Caco-2 (cell line): ENCODE measurements around the gene PANX1. TPM values are rescaled to one million over a fixed set of nuclear protein-coding genes. Genes with fewer than 3 reads are reported as not detected.

ENCODE experiments used
- BruUV-seq: library from RNA; stranded (reverse); fragments of 400-500 nt; replicated peaks from 2 replicates; lab custom pipeline; 2021; lab: Mats Ljungman, UMichigan
- CTCF ChIA-PET: fragments of 300-600 bp; sonication (Branson Sonifier 250); formaldehyde crosslinking; loops from one replicate; lab custom pipeline; 2022; ENCODE audit warnings: antibody characterized with exemption; lab: Charles Lee
- POLR2A ChIA-PET: fragments of 300-600 bp; sonication (Branson Sonifier 250); formaldehyde crosslinking; loops from one replicate; lab custom pipeline; 2022; ENCODE audit warnings: antibody characterized with exemption; lab: Charles Lee
- DNase-seq, 2 experiments: peaks; one replicate each; pipeline versions ENCODE4 v3.0.0 to v3.0.0-alpha.2; 2020 to 2022
- H3K27me3 ChIP-seq: replicated peaks from 2 replicates; pipeline ENCODE4 v1.6.0; 2011; ENCODE audit warnings: low read length; ENCODE audit not compliant: control insufficient read depth, insufficient read depth
- H3K36me3 ChIP-seq: 2 replicates; pipeline ENCODE4 v1.5.1; 2011; ENCODE audit warnings: low read length; ENCODE audit not compliant: control insufficient read depth, insufficient read depth
- H3K4me1 ChIP-seq: fragments of 250-450 bp; sonication (Bioruptor Pico); 2 replicates; pipeline ENCODE4 v1.5.1; 2020; ENCODE audit warnings: mild to moderate bottlenecking
- H3K4me3 ChIP-seq: 2 replicates; pipeline ENCODE4 v1.5.1; 2011; ENCODE audit warnings: low read depth, mild to moderate bottlenecking, control low read depth, low read length
- H3K9me3 ChIP-seq: fragments of 250-450 bp; sonication (Bioruptor Pico); 2 replicates; pipeline ENCODE4 v1.5.1; 2020; ENCODE audit warnings: mild to moderate bottlenecking, moderate library complexity
- H3K27ac Mint-ChIP-seq: one replicate; pipeline ENCODE4 v1.8.0; 2022; ENCODE audit warnings: mixed read lengths; ENCODE audit not compliant: unreplicated experiment
- H3K27me3 Mint-ChIP-seq: one replicate; pipeline ENCODE4 v1.8.0; 2022; ENCODE audit warnings: mixed read lengths; ENCODE audit not compliant: insufficient read depth, unreplicated experiment
- H3K36me3 Mint-ChIP-seq: one replicate; pipeline ENCODE4 v1.8.0; 2022; ENCODE audit warnings: mild to moderate bottlenecking, mixed read lengths; ENCODE audit not compliant: insufficient read depth, unreplicated experiment
- H3K4me1 Mint-ChIP-seq: one replicate; pipeline ENCODE4 v1.8.0; 2022; ENCODE audit warnings: low read depth, mixed read lengths; ENCODE audit not compliant: unreplicated experiment
- H3K4me3 Mint-ChIP-seq: one replicate; pipeline ENCODE4 v1.8.0; 2022; ENCODE audit warnings: mild to moderate bottlenecking, moderate library complexity, mixed read lengths; ENCODE audit not compliant: unreplicated experiment
- H3K9me3 Mint-ChIP-seq: one replicate; pipeline ENCODE4 v1.8.0; 2022; ENCODE audit warnings: mixed read lengths; ENCODE audit not compliant: unreplicated experiment
- intact Hi-C: fragments of 100-400 bp; cut with micrococcal nuclease; formaldehyde crosslinking; loops from one replicate; pipeline ENCODE4 v1.10.0; 2022; ENCODE audit not compliant: unreplicated experiment
- total RNA-seq: library from RNA; stranded (reverse); gene quantifications from 2 replicates; pipeline ENCODE4 v1.2.3, GENCODE V29; 2022
- TF ChIP-seq, protein P1 (sequence below), 2 experiments: fragments of 200-600 bp in 1 of 2; IDR thresholded peaks; 1 replicate in 1 of 2; 2 replicates in 1 of 2; pipeline versions ENCODE4 v1.5.1 to v1.8.0; 2011 to 2022; ENCODE audit warnings: antibody characterized with exemption in 1 of 2, control low read depth in 1 of 2, inconsistent platforms in 1 of 2, low read depth in 1 of 2, low read length in 1 of 2, mild to moderate bottlenecking in 1 of 2, moderate library complexity in 1 of 2; ENCODE audit not compliant: insufficient read depth in 1 of 2, severe bottlenecking in 1 of 2, unreplicated experiment in 1 of 2

The PANX1 gene
- total RNA-seq, 1 experiment from 2014 or later, result 33.1 TPM

- Mint-ChIP-seq H3K4me1 (peaks cover 8% of the 10 kb centered on the region), H3K4me3 (no peak overlapping the region), H3K27ac (no peak overlapping the region), H3K27me3 (no peaks in the 10 kb centered on the region), H3K36me3 (no peaks in the 10 kb centered on the region), H3K9me3 (no peaks in the 10 kb centered on the region)
- intact Hi-C loops, result no loop called here
- no peaks in the 10 kb centered on the region for H3K27me3 ChIP-seq
- H3K4me1 ChIP-seq, result 0 out of 2 replicates have a peak, but pooled peaks cover 5% of the 10 kb centered on the region
- no peaks in the 10 kb centered on the region for H3K9me3 ChIP-seq
- TF ChIP-seq, protein P1, sequence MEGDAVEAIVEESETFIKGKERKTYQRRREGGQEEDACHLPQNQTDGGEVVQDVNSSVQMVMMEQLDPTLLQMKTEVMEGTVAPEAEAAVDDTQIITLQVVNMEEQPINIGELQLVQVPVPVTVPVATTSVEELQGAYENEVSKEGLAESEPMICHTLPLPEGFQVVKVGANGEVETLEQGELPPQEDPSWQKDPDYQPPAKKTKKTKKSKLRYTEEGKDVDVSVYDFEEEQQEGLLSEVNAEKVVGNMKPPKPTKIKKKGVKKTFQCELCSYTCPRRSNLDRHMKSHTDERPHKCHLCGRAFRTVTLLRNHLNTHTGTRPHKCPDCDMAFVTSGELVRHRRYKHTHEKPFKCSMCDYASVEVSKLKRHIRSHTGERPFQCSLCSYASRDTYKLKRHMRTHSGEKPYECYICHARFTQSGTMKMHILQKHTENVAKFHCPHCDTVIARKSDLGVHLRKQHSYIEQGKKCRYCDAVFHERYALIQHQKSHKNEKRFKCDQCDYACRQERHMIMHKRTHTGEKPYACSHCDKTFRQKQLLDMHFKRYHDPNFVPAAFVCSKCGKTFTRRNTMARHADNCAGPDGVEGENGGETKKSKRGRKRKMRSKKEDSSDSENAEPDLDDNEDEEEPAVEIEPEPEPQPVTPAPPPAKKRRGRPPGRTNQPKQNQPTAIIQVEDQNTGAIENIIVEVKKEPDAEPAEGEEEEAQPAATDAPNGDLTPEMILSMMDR (IDR thresholded peaks at IDR 0.05; ENCODE audit: insufficient read depth in 1 of 2, low read depth in 1 of 2, low read length in 1 of 2, severe bottlenecking in 1 of 2, unreplicated experiment in 1 of 2), result no peak
- BruUV-seq, result no TSS peak
- DNase-seq, result peak in 1 of 2 experiments; percentile 29
- ChIA-PET CTCF (interaction anchor here (1.0 kb wide), 1 partner anchor 15 kb away, joined by 5 read pairs; the partner anchor contains the start of gene PANX1), POLR2A (interaction anchor here (1.8 kb wide), 1 partner anchor 15 kb away, joined by 12 read pairs; the partner anchor contains the start of gene PANX1)
- H3K36me3 ChIP-seq, result no peaks in the 10 kb centered on the region
- H3K4me3 ChIP-seq, result no peak overlapping the region
These were observed 15.6 kb downstream of the PANX1 start for GRCh38 chr11:94144216-94144615.

DNA sequence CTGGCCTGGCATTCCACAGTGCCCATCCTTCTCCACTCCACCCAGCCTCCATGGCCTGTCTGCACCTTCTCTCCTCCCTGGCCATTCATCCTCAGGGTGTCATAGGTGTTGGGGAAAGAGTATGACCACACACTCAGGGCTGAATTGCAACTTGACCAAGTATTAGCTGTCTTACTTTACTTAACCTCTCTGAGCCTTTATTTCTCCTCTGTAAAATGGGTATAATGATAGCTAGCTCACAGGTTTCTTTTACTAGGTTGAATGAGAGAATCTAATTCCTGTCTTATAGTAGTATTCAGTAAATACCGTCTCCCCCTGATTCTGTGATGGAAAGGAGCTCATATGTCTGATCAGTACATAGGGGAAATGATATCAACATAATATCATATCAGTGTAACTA lies 16.0 kb downstream of the PANX1 start:
- Mint-ChIP-seq H3K4me1 (peaks cover 9% of the 10 kb centered on the region), H3K27ac (no peak overlapping the region), H3K4me3 (no peak overlapping the region), H3K36me3 (no peaks in the 10 kb centered on the region), H3K27me3 (no peaks in the 10 kb centered on the region), H3K9me3 (no peaks in the 10 kb centered on the region)
- intact Hi-C loops, result no loop called here
- ChIA-PET CTCF (interaction anchor here (0.6 kb wide), 1 partner anchor 223 kb away, joined by 6 read pairs; no protein-coding TSS in a partner anchor), POLR2A (interaction anchor here (1.8 kb wide), 1 partner anchor 16 kb away, joined by 12 read pairs; the partner anchor contains the start of gene PANX1)
- H3K27me3 ChIP-seq, result no peaks in the 10 kb centered on the region
- DNase-seq, result no peak
- H3K4me3 ChIP-seq, result no peak overlapping the region
- H3K4me1 ChIP-seq, result 0 out of 2 replicates have a peak, but pooled peaks cover 5% of the 10 kb centered on the region
- no peaks in the 10 kb centered on the region for H3K9me3 ChIP-seq
- BruUV-seq, result no TSS peak
- no peaks in the 10 kb centered on the region for H3K36me3 ChIP-seq
- TF ChIP-seq, protein P1 (IDR thresholded peaks at IDR 0.05; ENCODE audit: insufficient read depth in 1 of 2, low read depth in 1 of 2, low read length in 1 of 2, severe bottlenecking in 1 of 2, unreplicated experiment in 1 of 2), result no peak

- peaks cover 5% of the 10 kb centered on the region; the same call in 1 of the 2 replicates for H3K4me1 ChIP-seq
- H3K27me3 ChIP-seq, result no peaks in the 10 kb centered on the region
- Mint-ChIP-seq H3K4me3 (no peak overlapping the region), H3K27ac (no peak overlapping the region), H3K4me1 (peaks cover 14% of the 10 kb centered on the region), H3K27me3 (no peaks in the 10 kb centered on the region), H3K9me3 (no peaks in the 10 kb centered on the region), H3K36me3 (no peaks in the 10 kb centered on the region)
- no peak for DNase-seq
- ChIA-PET CTCF (interaction anchor here (0.6 kb wide), 1 partner anchor 224 kb away, joined by 6 read pairs; no protein-coding TSS in a partner anchor), POLR2A (interaction anchor here (1.8 kb wide), 1 partner anchor 16 kb away, joined by 12 read pairs; the partner anchor contains the start of gene PANX1)
- no peaks in the 10 kb centered on the region for H3K9me3 ChIP-seq
- intact Hi-C loops, result no loop called here
- H3K4me3 ChIP-seq, result no peak overlapping the region
- TF ChIP-seq, protein P1 (IDR thresholded peaks at IDR 0.05; ENCODE audit: insufficient read depth in 1 of 2, low read depth in 1 of 2, low read length in 1 of 2, severe bottlenecking in 1 of 2, unreplicated experiment in 1 of 2), result no peak
- no TSS peak for BruUV-seq
- H3K36me3 ChIP-seq, result no peaks in the 10 kb centered on the region
These were observed 16.8 kb downstream of the PANX1 start for GRCh38 chr11:94145431-94145830.
